Activated CD8-positive, alpha-beta memory T cell treated with anti-CD3 and anti-CD28 coated beads for 24 hours (primary cell): Measurements from ENCODE around the gene IMPA2.

Source experiments
- DNase-seq: peaks from one replicate; pipeline ENCODE4 v3.0.0-alpha.2; 2020

IMPA2 gene

DNA sequence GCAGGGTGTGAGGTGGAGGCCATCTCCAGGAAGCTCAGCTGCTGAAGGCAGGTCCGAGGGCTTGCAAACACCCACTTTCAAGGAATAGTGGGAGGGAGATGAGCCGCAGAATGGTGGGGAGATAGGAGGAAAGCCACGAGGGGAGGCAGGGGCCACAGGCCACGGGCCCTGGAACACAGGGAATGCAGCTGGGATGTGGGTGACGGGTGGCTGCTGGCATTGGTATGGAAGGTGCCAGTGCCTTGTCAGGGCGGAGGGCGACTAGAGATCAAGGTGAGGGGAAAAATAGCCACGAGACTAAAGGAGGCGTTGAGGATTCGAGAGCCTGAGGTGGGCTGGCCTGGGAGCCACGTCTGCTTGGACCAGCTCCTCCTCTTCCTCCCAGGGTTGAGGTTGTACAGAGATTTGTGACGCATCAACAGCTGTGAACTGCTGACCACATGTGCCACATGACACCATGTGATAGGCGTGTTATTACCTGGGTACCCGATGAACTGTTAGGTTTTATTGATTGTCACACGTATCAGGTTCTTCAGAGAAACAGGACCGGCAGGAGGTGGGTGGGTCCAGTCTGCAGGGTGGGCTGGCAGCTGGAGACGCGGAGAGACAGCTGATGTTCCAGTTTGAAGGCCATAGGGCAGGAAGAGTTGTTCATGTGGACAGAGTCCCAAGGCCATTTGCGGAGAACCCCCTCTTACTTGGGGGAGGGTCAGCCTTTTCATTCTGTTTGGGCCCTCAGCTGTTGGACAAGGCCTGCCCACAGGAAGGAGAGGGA, 9.9 kb downstream of the IMPA2 start:
- no peak for DNase-seq

DNA sequence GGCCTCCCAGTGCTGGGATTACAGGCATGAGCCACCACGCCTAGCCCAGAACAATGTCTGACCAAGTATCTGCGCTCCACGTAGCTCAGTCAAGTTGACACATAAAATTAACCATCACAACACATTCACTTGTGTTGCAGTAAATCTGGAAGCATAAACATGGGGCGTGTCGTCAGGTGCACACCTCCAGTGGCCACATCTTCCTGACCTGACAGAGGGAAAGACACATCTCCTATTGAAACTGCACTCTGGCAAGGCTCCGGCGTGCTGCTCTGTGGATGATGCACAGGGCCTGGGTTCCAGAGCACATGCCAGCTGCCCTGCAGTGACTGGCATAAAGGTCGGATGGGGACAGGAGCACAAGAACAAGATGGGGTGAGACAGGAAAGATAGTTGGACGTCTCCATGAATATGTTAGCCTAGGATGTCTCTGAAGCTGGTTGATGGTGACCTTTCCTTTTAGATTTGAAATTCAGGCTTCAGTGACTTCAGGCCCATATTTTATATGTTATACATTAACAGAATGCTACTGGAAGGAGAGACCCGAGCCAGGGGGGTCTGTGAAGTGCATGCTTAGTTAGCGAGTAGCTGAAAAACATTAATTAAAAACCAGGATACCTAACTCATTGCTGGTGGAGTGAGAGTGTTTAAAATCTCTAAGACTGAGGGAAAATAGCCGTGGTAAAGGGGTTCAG, 10.9 kb downstream of the IMPA2 start:
- DNase-seq = no peak

DNA sequence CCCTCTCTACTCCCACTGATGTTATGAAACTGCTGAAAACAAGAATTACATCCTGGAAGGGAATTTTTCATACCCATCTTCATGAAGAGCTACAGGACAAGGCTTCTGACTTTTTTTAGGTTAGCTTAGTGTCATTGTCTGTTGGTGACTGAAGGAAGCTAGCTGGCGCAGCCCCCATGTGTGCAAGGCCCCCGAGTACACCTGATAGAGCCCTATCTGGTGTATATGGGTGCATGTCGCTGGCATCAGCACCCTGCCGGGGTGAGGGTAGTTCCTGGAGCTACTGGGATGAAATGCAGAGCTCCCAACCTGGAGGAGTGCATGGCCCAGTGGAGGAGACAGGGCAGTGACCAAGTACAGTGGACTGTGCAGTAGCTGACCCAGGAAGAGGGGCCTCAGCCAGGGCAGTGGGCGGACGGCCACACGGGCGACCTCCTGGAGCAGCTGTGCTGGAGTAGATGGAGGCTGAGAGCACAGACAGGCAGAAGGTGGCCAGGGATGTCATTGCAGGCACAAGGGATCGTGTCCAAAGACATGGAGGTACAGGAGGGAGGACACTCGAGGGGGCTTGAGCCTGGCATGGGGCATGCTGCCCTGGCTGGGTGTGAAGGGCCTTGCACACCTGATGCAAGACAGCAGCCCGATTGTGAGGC, 12.1 kb downstream of the IMPA2 start:
- DNase-seq = no peak

DNA sequence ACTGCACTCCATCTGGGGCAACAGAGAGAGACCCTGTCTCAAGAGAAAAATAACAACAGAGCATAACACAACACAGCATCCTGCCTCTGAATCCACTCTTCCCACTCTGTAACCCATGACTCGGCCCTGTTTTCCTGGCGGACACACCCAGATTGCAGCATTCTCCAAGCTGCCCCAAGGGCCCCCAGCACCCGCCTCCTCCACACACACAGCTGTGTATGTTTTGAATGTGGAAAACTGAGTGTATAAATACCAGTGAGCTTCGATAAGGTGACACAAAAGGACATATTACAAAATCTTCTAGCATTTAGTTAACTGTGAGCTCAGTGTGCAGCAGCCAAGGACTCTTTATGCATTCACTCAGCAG, 13.0 kb downstream of the IMPA2 start:
- DNase-seq = no peak

DNA sequence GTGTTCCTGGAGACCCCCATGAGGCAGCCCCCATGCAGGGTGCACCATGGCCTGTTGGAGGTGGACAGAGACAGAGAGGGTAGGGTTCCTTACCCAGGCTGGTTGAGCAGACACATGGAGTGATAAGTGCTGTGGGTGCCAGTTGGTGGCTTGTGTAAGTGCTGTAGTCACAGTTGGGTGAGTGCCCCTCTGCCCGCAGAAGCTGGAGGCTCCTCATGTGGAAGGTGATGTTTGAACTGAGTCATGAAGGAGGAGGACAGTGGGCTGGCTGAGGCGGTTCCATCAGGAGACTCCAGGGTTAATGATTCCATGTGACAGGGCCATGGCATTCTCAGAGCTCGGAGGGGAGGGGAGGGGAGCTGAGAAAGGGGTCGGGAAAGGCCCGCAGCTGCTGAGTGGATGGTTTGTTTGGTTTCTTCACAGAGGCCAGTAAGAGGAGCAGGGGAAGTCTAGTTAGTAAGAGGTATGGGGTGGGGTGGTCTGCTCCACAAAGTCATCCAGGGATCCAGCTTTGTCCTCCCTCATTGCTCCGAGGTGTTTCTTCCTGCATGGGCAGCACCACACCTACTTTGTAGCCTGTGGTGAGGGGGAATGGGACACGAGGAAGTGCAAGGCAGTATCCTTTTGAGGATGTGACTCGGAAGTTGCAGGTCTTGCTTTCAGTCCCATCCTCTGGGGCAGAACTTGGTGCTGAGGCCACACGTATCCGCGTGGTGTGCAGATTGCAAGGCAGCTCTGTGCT, 13.6 kb downstream of the IMPA2 start:
- no peak for DNase-seq

DNA sequence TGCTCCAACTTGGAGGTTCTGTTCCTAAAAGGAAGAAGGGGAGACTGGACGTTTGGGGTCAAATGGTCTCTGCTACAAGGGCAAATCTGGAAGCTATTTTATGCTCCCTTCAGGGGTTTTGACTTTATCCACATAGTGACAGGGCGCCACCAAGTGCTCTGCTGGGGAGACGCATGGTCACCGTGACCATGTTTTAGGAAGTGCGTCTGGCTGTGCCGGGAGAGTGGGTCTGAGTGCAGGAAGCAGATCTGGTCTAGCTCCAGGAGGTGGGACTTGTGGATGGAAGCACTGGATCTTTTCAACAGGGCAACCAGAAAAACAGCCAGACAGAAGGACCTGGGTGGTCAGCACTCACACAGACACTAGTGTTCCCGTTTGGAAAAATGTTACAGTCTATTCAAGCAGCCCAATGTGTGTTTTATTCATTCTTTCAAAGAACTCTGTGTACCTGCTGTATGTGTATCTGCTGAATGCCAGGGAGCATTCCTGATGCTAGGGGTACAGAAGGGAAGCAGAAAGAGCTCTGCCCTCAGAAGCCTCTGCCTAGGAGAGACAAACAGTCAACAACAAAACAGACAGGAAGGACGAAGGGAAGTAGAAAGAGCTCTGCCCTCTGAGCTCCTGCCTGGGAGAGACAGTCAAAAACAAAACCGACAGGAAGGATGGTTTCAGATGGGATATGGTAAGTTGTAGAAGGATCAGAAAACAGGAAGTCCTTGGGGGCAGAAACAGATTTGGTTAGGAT, 14.3 kb downstream of the IMPA2 start:
- DNase-seq = peak; percentile 77

DNA sequence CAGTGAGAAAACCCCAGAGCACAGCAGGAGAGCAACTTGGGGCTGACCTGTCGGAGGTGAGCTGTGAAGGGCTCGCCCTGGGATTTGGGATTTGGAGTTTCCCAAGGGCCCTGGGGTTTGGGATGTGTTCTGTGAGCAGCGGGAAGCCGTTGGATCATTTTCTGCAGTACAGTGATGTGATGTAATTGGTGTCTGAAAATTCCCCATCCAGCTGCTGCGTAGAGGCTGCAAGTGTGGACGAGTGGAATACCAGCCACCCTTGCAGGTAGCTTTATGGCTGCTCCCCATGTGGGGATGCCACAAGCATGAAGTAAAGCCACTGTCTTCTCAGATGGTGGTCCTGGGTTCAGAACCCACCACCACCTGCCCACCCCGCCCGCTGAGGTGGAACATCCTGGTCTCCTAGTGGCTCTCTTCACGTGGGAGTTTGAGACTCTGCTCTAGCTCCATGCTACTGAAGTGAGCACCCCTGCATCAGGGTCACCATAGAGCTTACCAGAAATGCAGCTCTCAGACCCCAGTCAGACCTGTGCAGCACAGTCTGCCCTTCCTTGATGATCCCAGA, 15.0 kb downstream of the IMPA2 start:
- no peak for DNase-seq

DNA sequence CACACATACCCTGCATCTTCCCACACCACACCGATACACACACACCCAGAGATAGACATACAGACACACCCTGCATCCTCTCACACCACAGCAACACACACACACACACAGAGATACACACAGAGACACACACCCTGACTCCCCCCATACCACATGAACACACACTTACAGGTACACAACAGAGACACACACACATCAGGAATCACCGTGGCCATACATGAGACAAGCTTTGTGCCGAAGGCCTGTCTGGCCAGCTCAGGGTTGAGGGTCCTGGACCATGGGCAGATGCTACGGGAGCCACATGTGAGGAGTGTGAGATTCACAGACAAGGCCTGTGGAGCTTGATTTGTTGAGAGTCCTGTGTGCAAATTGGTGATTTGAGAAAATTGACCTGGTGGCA, 15.6 kb downstream of the IMPA2 start:
- DNase-seq = no peak

DNA sequence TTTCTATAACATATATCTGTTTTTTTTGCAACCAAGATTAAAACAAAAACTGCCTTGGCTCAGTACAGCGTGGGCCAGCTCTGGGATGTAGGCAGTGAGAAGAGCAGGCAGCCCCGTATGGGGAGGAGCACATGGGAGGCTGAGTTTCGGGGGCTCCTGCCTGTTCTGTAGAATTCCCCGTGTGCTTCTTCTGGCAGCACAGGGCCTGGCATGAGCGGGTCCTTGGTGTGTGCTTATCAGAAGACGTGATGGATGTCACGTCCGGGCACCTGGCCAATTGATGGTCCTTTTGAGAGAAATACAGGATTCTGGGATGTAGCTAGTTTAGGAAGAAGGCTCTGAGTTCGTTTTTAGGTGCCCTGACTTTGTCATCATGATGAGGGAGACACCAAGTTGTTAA, 16.2 kb downstream of the IMPA2 start:
- no peak for DNase-seq

DNA sequence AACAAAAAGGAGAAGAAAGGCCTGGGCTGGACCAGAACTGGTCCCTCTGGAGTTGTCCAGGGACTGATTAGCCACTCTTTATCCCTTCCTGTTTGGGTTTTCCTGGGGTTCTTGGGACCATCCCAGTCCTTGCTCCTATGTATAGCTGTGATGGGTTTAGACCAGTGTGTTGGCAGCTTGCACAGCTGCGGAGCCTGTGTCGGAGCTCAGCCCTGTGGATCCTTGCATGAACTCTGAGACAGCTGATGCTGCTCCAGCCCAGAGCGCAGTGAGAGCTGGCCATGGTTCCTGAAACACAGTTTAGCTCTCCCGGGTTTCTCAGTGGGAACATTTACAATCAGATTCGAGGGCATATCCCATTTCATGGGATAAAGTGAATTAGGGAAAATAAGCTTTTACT, 16.9 kb downstream of the IMPA2 start:
- no peak for DNase-seq

DNA sequence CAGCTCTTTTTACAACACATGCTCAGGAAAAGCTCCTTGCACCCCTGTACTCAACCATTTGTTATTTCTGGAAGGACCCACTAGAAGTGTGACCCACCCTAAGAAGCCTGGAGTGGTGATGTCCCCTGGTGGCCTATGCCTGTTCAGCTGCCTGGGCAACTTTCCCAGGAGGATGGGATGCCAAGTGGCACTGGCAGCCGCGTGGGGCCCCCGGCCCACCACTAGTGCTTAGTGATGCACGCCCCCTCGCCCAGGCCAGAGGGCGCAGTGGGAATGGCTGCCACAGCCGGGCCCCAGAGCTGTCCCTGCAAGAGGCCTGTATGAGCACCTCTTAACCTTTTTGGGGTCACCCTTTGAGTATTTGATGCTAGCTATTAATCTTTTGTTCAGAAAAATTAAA, 18.1 kb downstream of the IMPA2 start:
- no peak for DNase-seq

DNA sequence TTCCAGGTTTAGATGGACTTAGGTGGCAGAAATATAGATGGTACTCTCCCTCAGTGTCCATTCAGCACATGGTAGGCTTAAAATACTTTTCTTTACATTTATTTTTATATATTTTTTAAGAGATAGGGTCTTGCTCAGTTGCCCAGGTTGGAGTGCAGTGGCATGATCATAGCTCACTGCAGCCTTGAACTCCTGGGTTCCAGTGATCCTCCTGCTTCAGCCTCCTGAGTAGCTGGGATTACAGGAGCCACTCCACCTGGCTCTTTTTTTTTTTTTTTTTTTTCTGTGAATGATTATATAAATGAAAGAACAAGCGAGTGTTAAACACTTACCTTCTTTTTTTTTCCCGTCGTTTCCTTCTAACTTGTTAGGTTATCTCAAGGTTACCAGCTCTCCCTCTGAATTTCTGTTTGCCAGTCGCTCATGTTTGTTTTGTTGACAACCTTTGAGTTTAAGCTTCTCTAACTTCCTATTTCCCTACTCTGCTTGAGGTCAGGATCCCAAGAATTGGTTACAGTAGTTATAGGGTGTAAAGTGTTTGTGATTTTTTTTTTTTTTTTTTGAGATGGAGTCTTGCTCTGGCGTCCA, 18.9 kb downstream of the IMPA2 start:
- DNase-seq = no peak

DNA sequence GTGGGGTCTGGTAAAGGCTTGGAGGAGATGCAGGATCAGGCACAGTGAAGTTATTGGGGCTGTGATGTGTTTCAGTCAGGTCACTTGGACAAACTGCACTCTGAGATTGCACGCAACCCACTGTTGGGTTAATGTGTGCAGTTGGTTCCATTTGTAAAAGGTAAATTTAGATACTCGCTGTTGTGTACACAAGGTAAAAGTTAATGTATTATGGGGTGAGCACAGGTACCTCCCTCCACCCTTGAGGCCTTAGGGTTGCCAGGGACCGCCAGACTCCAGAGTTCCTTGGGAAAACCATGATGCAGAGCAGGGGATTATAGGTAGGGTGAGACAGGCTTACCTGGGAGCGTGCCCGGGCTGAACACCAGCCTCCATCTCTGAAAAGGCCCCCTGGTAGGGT, 20.1 kb downstream of the IMPA2 start:
- DNase-seq = no peak

DNA sequence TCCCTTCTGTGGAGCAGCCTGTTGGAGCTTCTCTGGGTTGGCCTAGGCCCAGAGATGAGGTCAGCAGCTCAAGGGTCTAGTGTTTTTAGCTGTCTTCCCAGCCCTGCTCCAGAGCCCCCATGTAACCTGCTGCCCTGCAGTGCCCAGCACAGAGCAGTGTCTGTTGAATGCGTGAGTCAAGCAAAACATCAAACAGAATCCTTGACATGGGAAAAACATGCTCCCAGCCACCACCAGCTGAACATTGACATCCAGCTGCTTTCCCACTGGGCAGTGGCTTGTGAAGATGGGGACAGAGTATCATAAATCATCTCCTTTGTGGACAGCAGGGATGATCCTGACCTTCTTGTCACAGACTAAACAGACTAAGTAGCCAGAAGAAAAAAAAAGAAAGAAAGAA, 22.6 kb downstream of the IMPA2 start:
- DNase-seq = no peak

DNA sequence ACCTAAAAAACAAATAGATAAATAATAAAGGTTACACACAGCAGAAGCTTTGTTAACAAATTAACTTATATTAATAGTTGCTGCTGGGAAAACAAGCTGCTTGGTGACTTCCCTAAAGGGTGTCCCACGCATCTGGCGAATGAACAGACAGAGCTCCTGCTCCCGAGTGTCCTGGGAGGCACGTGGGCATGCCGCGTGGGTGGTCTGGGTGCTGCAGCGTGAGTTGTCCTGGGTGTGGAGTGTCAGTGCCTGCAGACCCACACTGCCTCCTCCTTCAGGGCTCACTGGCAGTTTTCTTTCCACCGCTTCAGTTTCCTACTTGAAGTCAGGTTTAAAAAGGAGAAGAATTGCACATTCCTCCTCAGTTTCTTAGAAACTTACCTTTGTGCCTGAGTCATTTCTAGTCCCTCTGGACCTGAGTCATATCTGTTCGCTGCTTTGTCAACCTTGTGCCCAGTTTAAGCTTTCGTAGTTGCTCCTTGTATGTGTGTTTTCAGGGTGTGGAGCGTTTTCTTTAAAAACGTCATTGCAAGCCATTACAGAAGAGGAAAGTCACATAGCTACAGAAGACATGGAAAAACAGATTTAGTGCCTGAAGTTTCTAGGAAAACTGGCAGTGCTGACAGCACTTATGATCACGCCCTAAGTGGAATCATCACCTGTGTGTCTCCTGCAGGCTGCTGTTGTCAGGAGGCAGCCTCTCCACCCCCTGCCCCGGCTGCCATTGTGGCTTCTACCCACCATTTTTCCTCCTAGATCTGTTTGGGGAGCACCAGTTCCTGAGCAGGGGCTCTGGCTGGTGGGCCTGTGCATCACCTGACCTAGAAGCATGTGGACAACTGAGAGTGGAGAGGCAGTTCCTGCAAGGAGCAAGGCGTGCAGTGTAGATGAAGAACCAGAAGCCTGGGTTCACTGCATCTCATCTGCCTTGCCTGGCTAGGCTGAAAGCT, 24.5 kb downstream of the IMPA2 start:
- no peak for DNase-seq

DNA sequence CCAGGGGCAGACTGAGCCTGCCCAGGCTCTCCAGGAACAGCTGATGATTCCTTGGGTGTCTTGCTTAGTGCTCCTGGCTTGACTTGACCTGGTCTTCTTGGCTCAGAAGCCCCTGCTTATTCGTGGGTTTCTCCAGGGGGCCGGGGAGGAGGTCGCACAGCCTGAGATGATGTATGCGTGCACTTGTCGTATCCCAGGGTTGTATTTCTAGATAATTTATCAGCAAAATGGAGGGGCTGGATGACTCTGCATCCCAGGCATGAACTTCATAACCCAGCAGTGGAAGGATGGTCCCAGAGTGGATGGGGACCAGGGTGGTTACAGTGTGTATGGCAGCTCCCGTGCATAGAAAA, 25.2 kb downstream of the IMPA2 start:
- DNase-seq = no peak

DNA sequence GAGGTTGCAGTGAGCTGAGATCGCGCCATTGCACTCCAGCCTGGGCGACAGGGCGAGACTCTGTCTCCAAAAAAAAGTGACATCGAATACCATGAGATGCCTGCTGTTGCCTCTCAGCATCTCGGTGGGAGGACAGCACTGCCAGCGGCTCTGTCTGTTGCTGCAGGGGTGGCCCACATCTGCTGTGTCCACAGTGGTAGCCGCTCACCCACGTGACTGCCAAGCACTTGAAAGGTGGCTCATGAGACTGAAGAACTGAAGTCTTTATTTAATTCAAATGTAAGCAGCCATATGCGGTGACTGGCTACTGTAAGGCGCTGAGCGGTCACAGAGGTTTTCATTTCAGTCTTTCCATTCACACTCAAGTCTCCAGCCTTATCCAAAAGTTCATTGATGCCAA, 25.8 kb downstream of the IMPA2 start:
- no peak for DNase-seq

DNA sequence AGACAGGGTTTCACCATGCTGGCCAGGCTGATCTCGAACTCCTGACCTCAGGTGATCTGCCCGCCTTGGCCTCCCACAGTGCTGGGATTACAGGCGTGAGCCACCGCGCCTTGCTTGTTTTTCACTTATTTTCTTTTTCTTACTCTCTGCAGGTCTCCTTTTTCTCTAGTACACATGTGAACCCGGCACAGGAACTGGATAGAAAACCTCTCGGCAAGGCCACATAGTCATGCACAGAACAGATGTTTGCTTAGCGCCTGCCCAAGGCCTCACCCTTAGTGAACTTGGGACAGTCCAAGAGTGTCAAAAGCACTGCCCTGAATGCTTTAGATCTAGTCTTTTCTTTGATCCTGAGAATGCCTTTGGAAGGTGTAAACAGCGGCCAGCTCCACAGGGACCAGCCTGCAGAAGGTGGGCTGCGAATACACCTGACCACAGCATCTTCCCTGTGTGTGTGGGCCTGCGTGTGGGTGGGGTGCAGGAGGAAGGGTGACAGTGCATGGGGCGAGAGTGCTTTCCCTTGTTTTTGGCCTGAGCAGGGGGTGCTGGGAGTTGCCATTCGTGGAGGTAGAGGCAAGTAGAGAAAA, 27.0 kb downstream of the IMPA2 start:
- DNase-seq = no peak

DNA sequence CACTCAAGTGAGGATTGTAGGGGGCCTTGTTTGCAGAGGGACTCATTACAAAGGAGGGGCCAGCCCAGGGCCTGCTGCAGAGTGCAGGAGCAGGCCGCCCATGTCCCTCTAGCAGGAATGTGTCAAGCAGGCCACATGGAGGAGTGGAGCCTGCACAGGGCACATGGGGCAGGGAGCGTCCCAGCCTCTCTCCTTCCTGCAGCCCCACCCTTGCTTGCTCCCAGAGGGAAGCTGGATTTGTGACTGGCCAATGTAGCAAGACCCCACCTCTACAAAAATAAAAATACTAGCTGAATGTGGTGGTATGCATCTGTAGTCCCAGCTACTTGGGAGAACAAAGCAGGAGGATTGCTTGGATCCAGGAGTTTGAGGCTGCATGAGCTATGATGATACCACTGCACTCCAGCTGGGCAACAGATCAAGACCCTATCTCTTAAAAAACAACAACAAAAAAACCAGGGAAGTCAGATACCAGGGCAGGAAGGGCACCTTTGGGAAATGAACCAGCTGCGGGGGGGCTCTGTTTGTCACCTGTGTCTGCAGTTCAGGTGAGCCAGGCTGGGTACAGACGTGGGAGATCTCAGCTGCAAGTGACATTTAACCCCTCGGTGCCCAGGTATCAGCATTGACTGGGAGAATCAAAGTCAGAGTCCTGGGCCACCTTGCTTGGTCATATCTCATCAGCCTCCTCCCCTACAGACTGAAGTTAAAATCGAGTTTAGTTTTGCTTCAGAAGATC, 27.7 kb downstream of the IMPA2 start:
- no peak for DNase-seq
